ENCODE results near the gene PRDM5. TPM values are rescaled to one million over a fixed set of nuclear protein-coding genes. Genes with fewer than 3 reads are reported as not detected.

The PRDM5 gene
- total RNA-seq, 2 experiments from 2014 or later = 0.14 to 0.22 TPM

- Mint-ChIP-seq H3K9me3 (peaks cover 12% of the 10 kb centered on the region), H3K36me3 (ENCODE audit: low read depth) (no peaks in the 10 kb centered on the region), H3K27ac (no peak overlapping the region), H3K4me1 (ENCODE audit: low read depth) (no peaks in the 10 kb centered on the region), H3K4me3 (no peak overlapping the region), H3K27me3 (no peaks in the 10 kb centered on the region)
- ATAC-seq (ENCODE audit: poor library complexity) (no peak), DNase-seq (no peak)
- Histone ChIP-seq H3K27me3 (ENCODE audit: control insufficient read depth in 1 of 2, insufficient read depth in 2 of 2, low read length in 2 of 2) (no peaks in the 10 kb centered on the region), H3K36me3 (ENCODE audit: insufficient read depth, low read length) (no peaks in the 10 kb centered on the region), H3K4me1 (ENCODE audit: insufficient read depth, low read length) (no peaks in the 10 kb centered on the region), H3K27ac (ENCODE audit: low read depth in 1 of 2, low read length in 2 of 2) (no peak overlapping the region), H3K9me3 (ENCODE audit: control insufficient read depth in 1 of 2, insufficient read depth in 1 of 2, low read length in 2 of 2) (peaks cover 0 to 4% of the 10 kb centered on the region in 2 experiments), H3K4me3 (ENCODE audit: low read length) (no peak overlapping the region)
- TF ChIP-seq CTCF (IDR thresholded peaks at IDR 0.05) = no peak
- intact Hi-C loops (cut with DNase I, micrococcal nuclease) = no loop called here
- ChIA-PET CTCF (no interaction called here), POLR2A (no interaction called here)
Observed at GRCh38 chr4:120835342-120835741, 87.2 kb downstream of the PRDM5 start.

DNA sequence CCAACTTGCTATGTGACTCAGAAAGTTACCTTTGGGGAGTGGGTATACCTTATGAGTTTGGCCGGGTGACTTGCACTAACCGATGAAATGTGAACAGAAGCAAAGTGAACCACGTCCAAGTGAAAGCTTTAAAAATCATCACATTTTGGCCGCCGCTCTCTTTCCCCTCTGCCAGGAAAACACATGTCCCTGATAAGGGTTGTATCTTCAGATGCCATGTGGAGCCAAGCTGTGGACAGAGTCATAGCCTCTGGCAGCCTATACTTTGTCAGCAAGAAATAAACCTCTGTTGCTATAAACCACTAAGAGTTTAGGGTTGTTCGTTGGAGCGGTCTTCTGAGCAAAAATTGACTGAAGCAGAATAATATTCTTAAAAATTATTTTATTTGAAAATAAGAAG lies 92.3 kb downstream of the PRDM5 start:
- peaks cover 12% of the 10 kb centered on the region for H3K9me3 Mint-ChIP-seq
- intact Hi-C loops (cut with DNase I, micrococcal nuclease) = no loop called here
- Histone ChIP-seq H3K36me3 (ENCODE audit: insufficient read depth, low read length) (no peaks in the 10 kb centered on the region), H3K4me3 (ENCODE audit: low read length) (no peak overlapping the region), H3K4me1 (ENCODE audit: insufficient read depth, low read length) (no peaks in the 10 kb centered on the region), H3K27ac (ENCODE audit: low read depth in 1 of 2, low read length in 2 of 2) (no peak overlapping the region), H3K27me3 (ENCODE audit: control insufficient read depth in 1 of 2, insufficient read depth in 2 of 2, low read length in 2 of 2) (no peaks in the 10 kb centered on the region), H3K9me3 (ENCODE audit: control insufficient read depth in 1 of 2, insufficient read depth in 1 of 2, low read length in 2 of 2) (no peaks in the 10 kb centered on the region)
- no peak for DNase-seq
- POLR2A ChIA-PET = no interaction called here
- ATAC-seq (ENCODE audit: poor library complexity) = no peak
- H3K27ac Mint-ChIP-seq = no peak overlapping the region
- H3K4me1 Mint-ChIP-seq (ENCODE audit: low read depth) = no peaks in the 10 kb centered on the region
- H3K36me3 Mint-ChIP-seq (ENCODE audit: low read depth) = no peaks in the 10 kb centered on the region
- CTCF ChIA-PET = no interaction called here
- H3K4me3 Mint-ChIP-seq = no peak overlapping the region
- H3K27me3 Mint-ChIP-seq = no peaks in the 10 kb centered on the region
- no peak for TF ChIP-seq CTCF (IDR thresholded peaks at IDR 0.05)

GRCh38 chr4:120829113-120829831 lies 93.3 kb downstream of the PRDM5 start:
- no peak for TF ChIP-seq CTCF (IDR thresholded peaks at IDR 0.05)
- ChIA-PET POLR2A (no interaction called here), CTCF (no interaction called here)
- DNase-seq (no peak), ATAC-seq (ENCODE audit: poor library complexity) (no peak)
- Mint-ChIP-seq H3K36me3 (ENCODE audit: low read depth) (no peaks in the 10 kb centered on the region), H3K4me3 (no peak overlapping the region), H3K9me3 (peaks cover 8% of the 10 kb centered on the region), H3K27ac (no peak overlapping the region), H3K27me3 (no peaks in the 10 kb centered on the region), H3K4me1 (ENCODE audit: low read depth) (no peaks in the 10 kb centered on the region)
- Histone ChIP-seq H3K4me1 (ENCODE audit: insufficient read depth, low read length) (no peaks in the 10 kb centered on the region), H3K9me3 (ENCODE audit: control insufficient read depth in 1 of 2, insufficient read depth in 1 of 2, low read length in 2 of 2) (no peaks in the 10 kb centered on the region), H3K27me3 (ENCODE audit: control insufficient read depth in 1 of 2, insufficient read depth in 2 of 2, low read length in 2 of 2) (no peaks in the 10 kb centered on the region), H3K36me3 (ENCODE audit: insufficient read depth, low read length) (no peaks in the 10 kb centered on the region), H3K27ac (ENCODE audit: low read depth in 1 of 2, low read length in 2 of 2) (no peak overlapping the region), H3K4me3 (ENCODE audit: low read length) (no peak overlapping the region)
- intact Hi-C loops (cut with DNase I, micrococcal nuclease) = no loop called here

Measured in CD4-positive, alpha-beta T cell (primary cell).